H1 (cell line): ENCODE results near the gene MRPL11. TPM values are rescaled to one million over a fixed set of nuclear protein-coding genes. Genes with fewer than 3 reads are reported as not detected.

Experiments
- CTCF ChIA-PET: fragments of 300-600 bp; sonication (Branson Sonifier 250); formaldehyde crosslinking; loops from one replicate; lab custom pipeline; 2021; ENCODE audit not compliant: partially characterized antibody; lab: Charles Lee
- POLR2A ChIA-PET: fragments of 300-600 bp; sonication (Branson Sonifier 250); formaldehyde crosslinking; loops from one replicate; lab custom pipeline; 2021; ENCODE audit warnings: inconsistent platforms; ENCODE audit not compliant: partially characterized antibody; lab: Charles Lee
- DNase-seq, 2 experiments: peaks; one replicate each; pipeline versions ENCODE4 v3.0.0 to v3.0.0-alpha.2; 2010 to 2022; ENCODE audit warnings: low spot score in 2 of 2, low read depth in 1 of 2, mixed read lengths in 1 of 2
- FAIRE-seq: peaks from 2 replicates; lab custom pipeline; 2011; peaks lifted over from hg19 to GRCh38; lab: Jason Lieb, UNC
- H2AFZ ChIP-seq: 2 replicates; pipeline ENCODE4 v1.8.1; 2012; ENCODE audit warnings: low read length, inconsistent platforms
- H2AK5ac ChIP-seq: 2 replicates; pipeline ENCODE4 v1.6.1; 2013; ENCODE audit warnings: low read depth, low read length
- H2BK120ac ChIP-seq: replicated peaks from 2 replicates; pipeline ENCODE3; 2013; ENCODE audit warnings: low read depth, low read length, inconsistent platforms
- H2BK12ac ChIP-seq: 2 replicates; pipeline ENCODE4 v1.6.1; 2013; ENCODE audit warnings: low read depth, low read length
- H2BK15ac ChIP-seq: 2 replicates; pipeline ENCODE4 v1.6.1; 2013; ENCODE audit warnings: low read length
- H2BK20ac ChIP-seq: 2 replicates; pipeline ENCODE4 v1.6.1; 2013; ENCODE audit warnings: low read length
- H2BK5ac ChIP-seq: 2 replicates; pipeline ENCODE4 v1.6.1; 2013; ENCODE audit warnings: low read depth, low read length
- H3K14ac ChIP-seq: 2 replicates; pipeline ENCODE4 v1.6.1; 2013; ENCODE audit warnings: inconsistent platforms; ENCODE audit not compliant: insufficient read length
- H3K18ac ChIP-seq: 2 replicates; pipeline ENCODE4 v1.6.1; 2013; ENCODE audit warnings: low read length; ENCODE audit errors: extremely low read depth
- H3K23ac ChIP-seq: 2 replicates; pipeline ENCODE4 v1.6.1; 2013; ENCODE audit warnings: inconsistent platforms; ENCODE audit not compliant: insufficient read length
- H3K23me2 ChIP-seq: 2 replicates; pipeline ENCODE4 v1.6.1; 2013; ENCODE audit warnings: low read depth, low read length
- H3K27ac ChIP-seq: 2 replicates; pipeline ENCODE4 v1.6.1; 2011; ENCODE audit warnings: low read depth, low read length, inconsistent platforms
- H3K27me3 ChIP-seq, 4 experiments: replicated peaks in 1 of 4; 1 replicate in 1 of 4; 2 replicates in 3 of 4; pipeline versions ENCODE4 v1.6.1 to v1.8.1; 2011 to 2013; ENCODE audit warnings: low read length in 3 of 4, mild to moderate bottlenecking in 3 of 4, inconsistent platforms in 2 of 4, mixed read lengths in 2 of 4, moderate library complexity in 1 of 4; ENCODE audit not compliant: control insufficient read depth in 3 of 4, insufficient read depth in 3 of 4; ENCODE audit errors: extremely low read depth in 1 of 4
- H3K36me3 ChIP-seq, 4 experiments: 2 replicates each; pipeline versions ENCODE4 v1.6.1 to v1.8.1; 2011 to 2013; ENCODE audit warnings: mild to moderate bottlenecking in 4 of 4, low read length in 3 of 4, moderate library complexity in 2 of 4, control low read depth in 1 of 4, inconsistent platforms in 1 of 4; ENCODE audit not compliant: insufficient read depth in 4 of 4, control insufficient read depth in 2 of 4
- H3K4ac ChIP-seq: replicated peaks from 2 replicates; pipeline ENCODE3; 2013; ENCODE audit warnings: low read length, low read depth, mixed read lengths, inconsistent platforms; ENCODE audit not compliant: insufficient read length
- H3K4me1 ChIP-seq, 4 experiments: replicated peaks in 1 of 4; 1 replicate in 1 of 4; 2 replicates in 3 of 4; pipeline versions ENCODE4 v1.6.1 to v1.8.1; 2011 to 2013; ENCODE audit warnings: low read length in 3 of 4, inconsistent platforms in 2 of 4, mixed read lengths in 1 of 4; ENCODE audit not compliant: insufficient read depth in 4 of 4, control insufficient read depth in 3 of 4
- H3K4me2 ChIP-seq, 2 experiments: 2 replicates each; pipeline versions ENCODE4 v1.6.1 to v1.8.1; 2011 to 2013; ENCODE audit warnings: low read depth in 2 of 2, low read length in 2 of 2, control low read depth in 1 of 2, inconsistent platforms in 1 of 2, mild to moderate bottlenecking in 1 of 2; ENCODE audit not compliant: insufficient read depth in 1 of 2
- H3K4me3 ChIP-seq, 4 experiments: fragments of 200-600, 300-600 bp in 1 of 4; sonication (generic), shearing (Covaris generic), sonication (Bioruptor Twin) in 1 of 4; 2 replicates each; pipeline versions ENCODE4 v1.5.1 to v1.8.1; 2011 to 2016; ENCODE audit warnings: low read length in 4 of 4, low read depth in 3 of 4, control low read depth in 2 of 4, inconsistent platforms in 2 of 4, mild to moderate bottlenecking in 2 of 4, mixed read lengths in 1 of 4, moderate library complexity in 1 of 4; ENCODE audit not compliant: insufficient read depth in 2 of 4; ENCODE audit errors: extremely low read depth in 1 of 4
- H3K56ac ChIP-seq: replicated peaks from 2 replicates; pipeline ENCODE3; 2013; ENCODE audit warnings: low read depth, mild to moderate bottlenecking, mixed read lengths, low read length, inconsistent platforms; ENCODE audit not compliant: insufficient read length
- H3K79me1 ChIP-seq: 2 replicates; pipeline ENCODE4 v1.6.1; 2013; ENCODE audit warnings: low read depth, low read length, control low read depth
- H3K79me2 ChIP-seq, 2 experiments: 2 replicates each; pipeline versions ENCODE4 v1.6.1 to v1.8.1; 2012 to 2013; ENCODE audit warnings: low read length in 2 of 2, mild to moderate bottlenecking in 2 of 2, inconsistent platforms in 1 of 2; ENCODE audit not compliant: insufficient read depth in 2 of 2, control insufficient read depth in 1 of 2
- H3K9ac ChIP-seq, 4 experiments: replicated peaks in 1 of 4; 1 replicate in 1 of 4; 2 replicates in 3 of 4; pipeline versions ENCODE4 v1.6.1 to v1.8.1; 2011 to 2013; ENCODE audit warnings: low read depth in 3 of 4, low read length in 3 of 4, control low read depth in 2 of 4, mild to moderate bottlenecking in 2 of 4, moderate library complexity in 2 of 4, inconsistent platforms in 1 of 4; ENCODE audit errors: extremely low read depth in 1 of 4
- H3K9me3 ChIP-seq, 2 experiments: 2 replicates each; pipeline versions ENCODE4 v1.6.1 to v1.8.1; 2012 to 2013; ENCODE audit warnings: mild to moderate bottlenecking in 2 of 2, moderate library complexity in 2 of 2, control low read depth in 1 of 2, inconsistent platforms in 1 of 2, low read depth in 1 of 2, low read length in 1 of 2, mixed read lengths in 1 of 2; ENCODE audit not compliant: insufficient read depth in 2 of 2
- H4K20me1 ChIP-seq, 2 experiments: replicated peaks in 1 of 2; 2 replicates each; pipeline versions ENCODE3 to v1.8.1; 2011 to 2013; ENCODE audit warnings: inconsistent platforms in 2 of 2, low read length in 2 of 2, mild to moderate bottlenecking in 1 of 2; ENCODE audit not compliant: insufficient read depth in 2 of 2, control insufficient read depth in 1 of 2
- H4K5ac ChIP-seq: 2 replicates; pipeline ENCODE4 v1.6.1; 2013; ENCODE audit warnings: low read length, low read depth, mixed read lengths, inconsistent platforms; ENCODE audit not compliant: insufficient read length
- H4K8ac ChIP-seq: 2 replicates; pipeline ENCODE4 v1.8.0; 2013; ENCODE audit warnings: mild to moderate bottlenecking, moderate library complexity, low read length, inconsistent platforms; ENCODE audit not compliant: insufficient read depth; ENCODE audit errors: extremely low read depth
- H4K91ac ChIP-seq: replicated peaks from 2 replicates; pipeline ENCODE3; 2013; ENCODE audit warnings: low read length, mixed read lengths, inconsistent platforms; ENCODE audit not compliant: insufficient read length
- CTBP2 ChIP-seq: IDR thresholded peaks from 2 replicates; pipeline ENCODE4 v1.7.0; 2011; ENCODE audit warnings: borderline replicate concordance, mild to moderate bottlenecking, moderate library complexity, mixed read lengths, low read length; ENCODE audit not compliant: insufficient read depth, insufficient read length
- EZH2 ChIP-seq: fragments of 200-600 bp; sonication (generic); IDR thresholded peaks from 2 replicates; pipeline ENCODE4 v1.7.1; 2012; ENCODE audit warnings: low read depth, mild to moderate bottlenecking, moderate library complexity, low read length, inconsistent platforms; ENCODE audit not compliant: severe bottlenecking
- FOSL1 ChIP-seq: IDR thresholded peaks from 2 replicates; pipeline ENCODE4 v1.6.1; 2011; ENCODE audit warnings: mild to moderate bottlenecking, low read depth, low read length, moderate library complexity; ENCODE audit not compliant: insufficient read depth
- HDAC2 ChIP-seq, 2 experiments: fragments of 300-600 bp in 1 of 2; sonication (generic) in 1 of 2; IDR thresholded peaks; 2 replicates each; pipeline ENCODE4 v1.6.1; 2011 to 2012; ENCODE audit warnings: low read depth in 2 of 2, low read length in 2 of 2, mild to moderate bottlenecking in 2 of 2, moderate library complexity in 2 of 2, borderline replicate concordance in 1 of 2, inconsistent platforms in 1 of 2
- RNF2 ChIP-seq: fragments of 200-900, 300-1000 bp; sonication (generic); IDR thresholded peaks from 2 replicates; pipeline ENCODE4 v1.7.1; 2016; ENCODE audit warnings: borderline replicate concordance, low read depth, mild to moderate bottlenecking, antibody characterized with exemption, low read length; ENCODE audit not compliant: poor library complexity, severe bottlenecking; ENCODE audit errors: missing control alignments
- SIN3A ChIP-seq, 2 experiments: IDR thresholded peaks in 1 of 2; conservative IDR thresholded peaks in 1 of 2; 2 replicates each; pipeline ENCODE4 v1.6.1; 2011 to 2012; ENCODE audit warnings: low read length in 2 of 2, improper control_type of control experiment in 1 of 2, low read depth in 1 of 2, mild to moderate bottlenecking in 1 of 2
- SIX5 ChIP-seq: IDR thresholded peaks from 2 replicates; pipeline ENCODE4 v1.6.1; 2011; ENCODE audit warnings: mild to moderate bottlenecking, low read depth, low read length
- ZNF274 ChIP-seq: IDR thresholded peaks from 2 replicates; pipeline ENCODE4 v1.7.0; 2012; ENCODE audit warnings: low read length, borderline replicate concordance; ENCODE audit errors: extremely low read depth
- WGBS, 2 experiments: shearing (Covaris generic) in 1 of 2; methylation state at CpG; one replicate each; pipeline versions ENCODE4 v1.1.6 to v1.1.7; 2013 to 2015; ENCODE audit warnings: low lambda C conversion rate in 2 of 2, mixed read lengths in 2 of 2, inconsistent platforms in 1 of 2, low coverage in 1 of 2, missing lambda C conversion rate in 1 of 2; ENCODE audit not compliant: insufficient replicate concordance in 2 of 2, insufficient coverage in 1 of 2, insufficient read length in 1 of 2; ENCODE audit errors: extremely low coverage in 1 of 2, missing lambda C conversion rate in 1 of 2; 5-methylcytosine and 5-hydroxymethylcytosine counted together
- polyA plus RNA-seq, 7 experiments: library from polyadenylated mRNA; depleted of rRNA in 3 of 7; stranded (reverse) in 5 of 7; unstranded in 2 of 7; fragments of >200 nt in 5 of 7; fragments of 200-250 nt in 2 of 7; gene quantifications; 1 replicate in 5 of 7; 2 replicates in 1 of 7; 4 replicates in 1 of 7; pipeline versions ENCODE4 v1.2.1 to v1.2.3, GENCODE V29; 2011 to 2013; ENCODE audit warnings: missing spikeins in 2 of 7, mixed read lengths in 2 of 7
- total RNA-seq: library from RNA; stranded (reverse); fragmentation: NEBNext Ultra II Directional; extraction: Animal tissue kit (Norgen Biotek cat#: 25700); gene quantifications from 2 replicates; pipeline ENCODE4 v1.2.1, GENCODE V29; 2021
- TF ChIP-seq, protein P1 (sequence below): IDR thresholded peaks from 2 replicates; pipeline ENCODE4 v1.6.1; 2012; ENCODE audit warnings: inconsistent platforms

MRPL11 gene
- total and polyA plus RNA-seq, 2 of the 8 experiments (the other 6 are each of a cell fraction or from before 2014, with no cell fraction given) = 105 to 141 TPM

DNA sequence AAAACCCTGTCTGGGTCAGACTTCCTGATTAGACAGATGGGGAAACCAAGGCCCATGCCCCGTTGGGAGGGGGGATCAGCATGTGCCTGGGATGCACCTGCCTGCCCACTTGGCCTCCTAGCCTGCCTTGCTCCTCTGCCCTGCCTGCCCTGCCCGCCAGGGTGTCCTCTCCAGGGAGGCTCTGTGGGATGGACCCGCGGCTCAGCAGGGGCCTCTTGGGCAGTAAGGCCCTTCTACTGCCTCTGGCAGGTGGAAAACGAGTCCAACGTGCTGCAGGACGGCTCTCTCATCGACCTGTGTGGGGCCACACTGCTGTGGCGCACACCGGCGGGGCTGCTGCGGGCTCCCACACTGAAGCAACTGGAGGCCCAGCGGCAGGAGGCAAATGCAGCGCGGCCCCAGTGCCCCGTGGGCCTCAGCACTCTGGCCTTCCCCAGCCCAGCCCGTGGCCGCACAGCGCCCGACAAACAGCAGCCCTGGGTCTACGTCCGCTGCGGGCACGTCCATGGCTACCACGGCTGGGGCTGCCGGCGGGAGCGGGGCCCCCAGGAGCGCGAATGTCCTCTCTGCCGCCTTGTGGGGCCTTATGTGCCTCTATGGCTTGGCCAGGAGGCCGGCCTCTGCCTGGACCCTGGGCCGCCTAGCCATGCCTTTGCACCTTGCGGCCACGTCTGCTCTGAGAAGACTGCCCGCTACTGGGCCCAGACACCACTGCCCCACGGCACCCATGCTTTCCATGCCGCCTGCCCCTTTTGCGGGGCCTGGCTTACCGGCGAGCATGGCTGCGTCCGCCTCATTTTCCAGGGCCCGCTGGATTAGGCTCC lies 36.9 kb upstream of the MRPL11 start:
- ChIA-PET CTCF (interaction anchor here (0.6 to 1.7 kb wide), 5 partner anchors 8 to 80 kb away, joined by 3 to 4 read pairs (median 4); partner anchors contain the start of gene MRPL11), POLR2A (interaction anchor here (1.1 to 6.1 kb wide), 4 partner anchors 7 to 20 kb away, joined by 3 to 85 read pairs (median 4); partner anchors contain the start of gene PELI3)
- H3K36me3 ChIP-seq = no peaks in the 10 kb centered on the region; a peak in 2 of 8 replicates
- peak overlapping the region; percentile 42 for H4K8ac ChIP-seq
- no peak overlapping the region for H3K23ac ChIP-seq
- no peaks in the 10 kb centered on the region for H3K79me2 ChIP-seq
- no peak overlapping the region for H3K27ac ChIP-seq
- H2AFZ ChIP-seq = no peak overlapping the region
- H3K23me2 ChIP-seq = peaks cover 5% of the 10 kb centered on the region; the same call in 1 of the 2 replicates
- no peaks in the 10 kb centered on the region for H3K79me1 ChIP-seq
- no peak overlapping the region for H3K4me2 ChIP-seq
- H3K9ac ChIP-seq = no peak overlapping the region
- no peak overlapping the region for H3K4ac ChIP-seq
- DNase-seq (peak in 1 of 2 experiments; percentile 44), FAIRE-seq (no peak)
- H2BK12ac ChIP-seq = no peak overlapping the region
- no peak overlapping the region for H3K14ac ChIP-seq
- H3K4me3 ChIP-seq = no peak overlapping the region
- H3K18ac ChIP-seq = no peak overlapping the region
- no peak overlapping the region for H3K56ac ChIP-seq
- no peak overlapping the region for H4K5ac ChIP-seq
- no peaks in the 10 kb centered on the region for H3K27me3 ChIP-seq
- H3K9me3 ChIP-seq = no peaks in the 10 kb centered on the region
- H2BK20ac ChIP-seq = no peak overlapping the region
- H2BK120ac ChIP-seq = no peak overlapping the region
- H4K20me1 ChIP-seq = peaks cover 2% of the 10 kb centered on the region in 2 experiments
- H2BK15ac ChIP-seq = no peak overlapping the region
- peaks cover 0 to 6% (median under 1%) of the 10 kb centered on the region in 4 experiments; a peak in 3 of 7 replicates for H3K4me1 ChIP-seq
- no peak overlapping the region for H2AK5ac ChIP-seq
- H4K91ac ChIP-seq = no peak overlapping the region
- WGBS, 2 experiments = 88% methylated on average over 32 of the region's 44 CpGs; no CpG with 5 or more reads in 1 of the 2 experiments
- H2BK5ac ChIP-seq = no peak overlapping the region
- TF ChIP-seq RNF2 (no peak), ZNF274 (no peak), FOSL1 (no peak), SIN3A (conservative IDR thresholded peaks at IDR 0.05 in 1 of 2, IDR thresholded peaks at IDR 0.05 in 1 of 2; ENCODE audit: low read depth in 1 of 2, low read length in 2 of 2) (no peak), HDAC2 (IDR thresholded peaks at IDR 0.05; ENCODE audit: borderline replicate concordance in 1 of 2, low read depth in 2 of 2, low read length in 2 of 2) (no peak), SIX5 (no peak), CTBP2 (no peak), EZH2 (no peak)
- TF ChIP-seq, protein P1, sequence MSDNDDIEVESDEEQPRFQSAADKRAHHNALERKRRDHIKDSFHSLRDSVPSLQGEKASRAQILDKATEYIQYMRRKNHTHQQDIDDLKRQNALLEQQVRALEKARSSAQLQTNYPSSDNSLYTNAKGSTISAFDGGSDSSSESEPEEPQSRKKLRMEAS = no peak
